ENCODE data around the gene KPNA4.

Gene KPNA4

GRCh38 chr3:160598865-160599264 lies 33.5 kb upstream of the KPNA4 start (continued):
- TF ChIP-seq TSHZ2 (CRISPR knock-in tag; IDR thresholded peaks at IDR 0.05) (no peak), CREB5 (CRISPR knock-in tag; IDR thresholded peaks at IDR 0.05; ENCODE audit: low read depth) (no peak), GLIS3 (CRISPR knock-in tag; IDR thresholded peaks at IDR 0.05) (no peak), PPARA (CRISPR knock-in tag; IDR thresholded peaks at IDR 0.05; ENCODE audit: borderline replicate concordance) (no peak), ZFP30 (CRISPR knock-in tag; IDR thresholded peaks at IDR 0.05) (no peak), RARB (CRISPR knock-in tag; IDR thresholded peaks at IDR 0.05) (no peak), ZNF70 (CRISPR knock-in tag; IDR thresholded peaks at IDR 0.05) (no peak)

GRCh38 chr3:160588023-160588422 lies 22.7 kb upstream of the KPNA4 start:
- no peak for TF ChIP-seq ZNF8 (CRISPR knock-in tag; IDR thresholded peaks at IDR 0.05)
- no peak for TF ChIP-seq OSR1 (CRISPR knock-in tag; IDR thresholded peaks at IDR 0.05)
- TF ChIP-seq ZFP30 (CRISPR knock-in tag; IDR thresholded peaks at IDR 0.05), result no peak
- ATAC-seq, result no peak

- TF ChIP-seq POU6F1 (CRISPR knock-in tag; IDR thresholded peaks at IDR 0.05; ENCODE audit: borderline replicate concordance, low read depth) (no peak), TOX (CRISPR knock-in tag; IDR thresholded peaks at IDR 0.05; ENCODE audit: borderline replicate concordance) (no peak), ZFP30 (CRISPR knock-in tag; IDR thresholded peaks at IDR 0.05) (no peak), TSHZ2 (CRISPR knock-in tag; IDR thresholded peaks at IDR 0.05) (no peak)
- no peak for ATAC-seq
These were observed 21.7 kb upstream of the KPNA4 start for GRCh38 chr3:160587105-160587504.

- ATAC-seq, result no peak
- TF ChIP-seq TSHZ2 (CRISPR knock-in tag; IDR thresholded peaks at IDR 0.05), result no peak
- TF ChIP-seq ZNF8 (CRISPR knock-in tag; IDR thresholded peaks at IDR 0.05), result no peak
- TF ChIP-seq TOX (CRISPR knock-in tag; IDR thresholded peaks at IDR 0.05; ENCODE audit: borderline replicate concordance), result no peak
- TF ChIP-seq CSDC2 (CRISPR knock-in tag; IDR thresholded peaks at IDR 0.05), result no peak
- no peak for TF ChIP-seq ISL1 (CRISPR knock-in tag; IDR thresholded peaks at IDR 0.05)
- TF ChIP-seq ZFP3 (CRISPR knock-in tag; IDR thresholded peaks at IDR 0.05), result no peak
- TF ChIP-seq ARNTL (CRISPR knock-in tag; IDR thresholded peaks at IDR 0.05; ENCODE audit: borderline replicate concordance, low read depth), result no peak
- no peak for TF ChIP-seq POU6F1 (CRISPR knock-in tag; IDR thresholded peaks at IDR 0.05; ENCODE audit: borderline replicate concordance, low read depth)
- TF ChIP-seq ZNF70 (CRISPR knock-in tag; IDR thresholded peaks at IDR 0.05), result no peak
- TF ChIP-seq TCF4 (CRISPR knock-in tag; IDR thresholded peaks at IDR 0.05; ENCODE audit: borderline replicate concordance), result no peak
- no peak for TF ChIP-seq ZFP30 (CRISPR knock-in tag; IDR thresholded peaks at IDR 0.05)
- TF ChIP-seq RARB (CRISPR knock-in tag; IDR thresholded peaks at IDR 0.05), result no peak
- TF ChIP-seq ZNF565 (CRISPR knock-in tag; conservative IDR thresholded peaks at IDR 0.05; ENCODE audit: low read depth), result no peak
- TF ChIP-seq CSRNP3 (CRISPR knock-in tag; IDR thresholded peaks at IDR 0.05), result no peak
- TF ChIP-seq OSR1 (CRISPR knock-in tag; IDR thresholded peaks at IDR 0.05), result no peak
These were observed 21.3 kb upstream of the KPNA4 start for GRCh38 chr3:160586679-160587078.

Measured in SK-N-SH treated with all-trans-retinoic acid at 6 μM for 48 hours (cell line).